ENCODE data around the gene SLC9A2. TPM values are rescaled to one million over a fixed set of nuclear protein-coding genes. Genes with fewer than 3 reads are reported as not detected.

SLC9A2 gene
- polyA plus RNA-seq, 3 donors, result not detected

- Histone ChIP-seq H3K4me3 (replicated peaks in 1 of 3; ENCODE audit: low read depth in 2 of 3, low read length in 3 of 3) (no peak overlapping the region), H3K27me3 (ENCODE audit: control insufficient read depth in 2 of 2, insufficient read depth in 2 of 2, low read length in 2 of 2) (peaks cover 63 to 64% of the 10 kb centered on the region in 2 donors), H3K36me3 (replicated peaks in 1 of 2; ENCODE audit: control insufficient read depth in 1 of 2, insufficient read depth in 2 of 2, low read length in 2 of 2) (no peaks in the 10 kb centered on the region), H4K20me1 (ENCODE audit: insufficient read depth, low read length) (no peaks in the 10 kb centered on the region), H3K9me3 (replicated peaks in 1 of 2; ENCODE audit: control insufficient read depth in 1 of 2, insufficient read depth in 1 of 2, low read length in 2 of 2) (peaks cover 0 to 7% of the 10 kb centered on the region in 2 donors), H3K4me1 (ENCODE audit: control insufficient read depth in 1 of 2, insufficient read depth in 2 of 2, low read length in 2 of 2) (peaks cover 12 to 16% of the 10 kb centered on the region in 2 donors), H3K27ac (ENCODE audit: low read depth in 1 of 2, low read length in 2 of 2) (no peak overlapping the region), H2AFZ (ENCODE audit: insufficient read depth, low read depth, low read length, poor library complexity, severe bottlenecking) (no peak overlapping the region), H3K79me2 (ENCODE audit: insufficient read depth, low read length) (no peaks in the 10 kb centered on the region), H3K4me2 (replicated peaks; ENCODE audit: extremely low read depth, low read length, poor library complexity, severe bottlenecking) (no peak overlapping the region), H3K9ac (ENCODE audit: insufficient read depth, low read length, poor library complexity, severe bottlenecking) (no peak overlapping the region)
- H3K27me3 Mint-ChIP-seq (ENCODE audit: low read depth in 3 of 3), result peaks cover 44 to 64% (median 50%) of the 10 kb centered on the region in 3 donors
- WGBS (ENCODE audit: insufficient coverage), result 49% methylated on average over 7 of the region's 11 CpGs
- no peak for DNase-seq
- peaks cover 0 to 3% of the 10 kb centered on the region in 2 donors for H3K36me3 Mint-ChIP-seq
- H3K4me3 Mint-ChIP-seq, result peak overlapping the region; percentile 56 to 84
- H3K4me1 Mint-ChIP-seq, result peaks cover 14% of the 10 kb centered on the region
- intact Hi-C loops (cut with micrococcal nuclease), result no loop called here
- TF ChIP-seq CTCF (IDR thresholded peaks at IDR 0.05), result no peak
- H3K27ac Mint-ChIP-seq, result no peak overlapping the region
- peaks cover 0 to 14% (median 2%) of the 10 kb centered on the region in 7 donors for H3K9me3 Mint-ChIP-seq
These were observed 979 bp downstream of the SLC9A2 start for GRCh38 chr2:102620332-102620731.

GRCh38 chr2:102621630-102622029 is 2.3 kb downstream of the SLC9A2 start:
- DNase-seq, result no peak
- H3K27ac ChIP-seq (ENCODE audit: low read depth in 1 of 2, low read length in 2 of 2), result no peak overlapping the region
- H3K79me2 ChIP-seq (ENCODE audit: insufficient read depth, low read length), result no peaks in the 10 kb centered on the region
- no peak overlapping the region for H3K4me2 ChIP-seq (replicated peaks; ENCODE audit: extremely low read depth, low read length, poor library complexity, severe bottlenecking)
- no peak overlapping the region for H3K9ac ChIP-seq (ENCODE audit: insufficient read depth, low read length, poor library complexity, severe bottlenecking)
- H3K4me3 Mint-ChIP-seq, result peak overlapping the region in 1 of 2 donors; percentile 58
- peaks cover 0 to 7% of the 10 kb centered on the region in 2 donors for H3K9me3 ChIP-seq (replicated peaks in 1 of 2; ENCODE audit: control insufficient read depth in 1 of 2, insufficient read depth in 1 of 2, low read length in 2 of 2)
- H3K27ac Mint-ChIP-seq, result no peak overlapping the region
- peaks cover 44 to 65% (median 50%) of the 10 kb centered on the region in 3 donors for H3K27me3 Mint-ChIP-seq (ENCODE audit: low read depth in 3 of 3)
- 70% methylated on average over 3 of the region's 4 CpGs for WGBS (ENCODE audit: insufficient coverage)
- H3K4me1 ChIP-seq (ENCODE audit: control insufficient read depth in 1 of 2, insufficient read depth in 2 of 2, low read length in 2 of 2), result peaks cover 12 to 16% of the 10 kb centered on the region in 2 donors
- H3K36me3 Mint-ChIP-seq, result peaks cover 0 to 3% of the 10 kb centered on the region in 2 donors
- peaks cover 0 to 14% (median 2%) of the 10 kb centered on the region in 7 donors for H3K9me3 Mint-ChIP-seq
- H4K20me1 ChIP-seq (ENCODE audit: insufficient read depth, low read length), result no peaks in the 10 kb centered on the region
- intact Hi-C loops (cut with micrococcal nuclease), result no loop called here
- H2AFZ ChIP-seq (ENCODE audit: insufficient read depth, low read depth, low read length, poor library complexity, severe bottlenecking), result no peak overlapping the region
- no peaks in the 10 kb centered on the region for H3K36me3 ChIP-seq (replicated peaks in 1 of 2; ENCODE audit: control insufficient read depth in 1 of 2, insufficient read depth in 2 of 2, low read length in 2 of 2)
- H3K4me1 Mint-ChIP-seq, result peaks cover 14% of the 10 kb centered on the region
- TF ChIP-seq CTCF (IDR thresholded peaks at IDR 0.05), result no peak
- H3K27me3 ChIP-seq (ENCODE audit: control insufficient read depth in 2 of 2, insufficient read depth in 2 of 2, low read length in 2 of 2), result peaks cover 55 to 57% of the 10 kb centered on the region in 2 donors
- H3K4me3 ChIP-seq (replicated peaks in 1 of 3; ENCODE audit: low read depth in 2 of 3, low read length in 3 of 3), result no peak overlapping the region
